GM15510 (cell line): Measurements from ENCODE around the gene CACNA1C.

Experiments used
- POLR2A ChIP-seq: IDR thresholded peaks from 3 replicates; pipeline ENCODE4 v1.6.1; 2011; ENCODE audit warnings: borderline replicate concordance; ENCODE audit not compliant: insufficient read length; ENCODE audit errors: extremely low read depth

Gene CACNA1C

GRCh38 chr12:2475984-2476383, 423.2 kb downstream of the CACNA1C start:
- no peak for TF ChIP-seq POLR2A

GRCh38 chr12:2477009-2477766, 424.4 kb downstream of the CACNA1C start:
- no peak for TF ChIP-seq POLR2A

GRCh38 chr12:2479851-2480535, 427.2 kb downstream of the CACNA1C start:
- TF ChIP-seq POLR2A: no peak

- no peak for TF ChIP-seq POLR2A
These were observed 428.6 kb downstream of the CACNA1C start for GRCh38 chr12:2481346-2481745.

GRCh38 chr12:2481951-2482350, 429.2 kb downstream of the CACNA1C start:
- no peak for TF ChIP-seq POLR2A

GRCh38 chr12:2482938-2483660, 430.3 kb downstream of the CACNA1C start:
- TF ChIP-seq POLR2A: no peak

GRCh38 chr12:2483713-2484112, 430.9 kb downstream of the CACNA1C start:
- no peak for TF ChIP-seq POLR2A

DNA sequence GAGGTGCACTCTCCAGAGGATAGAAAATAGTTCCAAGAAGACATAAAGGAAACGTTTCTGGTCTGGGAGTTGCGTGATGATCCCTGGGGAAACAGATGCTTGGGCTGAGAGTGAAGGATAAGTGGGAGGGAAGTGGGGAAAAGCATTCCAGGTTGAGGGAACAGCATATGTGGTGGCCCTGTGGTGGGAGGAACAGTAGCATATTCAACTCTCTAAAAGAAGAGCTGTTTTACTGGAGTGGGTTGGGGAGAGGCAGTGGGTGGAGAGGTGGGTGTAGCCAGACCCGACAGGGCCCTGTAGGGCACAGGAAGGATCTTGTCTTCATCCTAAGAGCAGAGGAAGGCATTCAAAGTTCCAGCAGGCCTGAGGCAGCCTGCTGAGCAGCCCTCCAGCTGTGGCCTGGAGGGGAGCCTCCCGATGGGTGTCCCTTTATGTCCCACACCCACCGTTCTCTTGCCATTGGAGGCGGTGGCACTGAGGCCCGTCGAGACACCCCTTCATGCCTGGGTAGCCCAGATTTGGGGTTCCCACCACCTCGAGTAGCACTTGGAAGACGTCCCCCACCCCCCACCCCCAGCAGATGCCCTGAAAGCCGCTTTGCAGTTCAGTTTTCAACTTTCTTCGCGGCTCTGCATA, 431.5 kb downstream of the CACNA1C start:
- TF ChIP-seq POLR2A: no peak

DNA sequence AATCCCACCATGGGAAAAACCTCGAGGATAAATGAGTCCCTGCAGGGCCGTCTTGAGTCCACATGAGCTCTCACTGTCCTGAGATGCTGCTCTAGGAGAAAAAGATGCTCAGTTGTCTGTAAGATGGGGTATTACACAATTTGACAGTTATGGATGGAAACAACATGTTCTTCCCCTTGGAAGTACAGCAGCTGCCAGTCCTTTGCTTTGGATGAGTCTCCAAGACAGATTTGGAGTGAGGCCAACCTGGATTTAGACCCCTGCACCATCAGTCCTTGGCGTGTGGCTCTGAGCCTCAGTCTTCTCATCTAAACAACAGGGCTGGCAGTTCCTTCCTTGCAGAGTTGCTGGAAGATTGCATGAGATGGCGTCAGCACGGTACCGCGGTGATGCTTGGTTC, 432.9 kb downstream of the CACNA1C start:
- TF ChIP-seq POLR2A: no peak

DNA sequence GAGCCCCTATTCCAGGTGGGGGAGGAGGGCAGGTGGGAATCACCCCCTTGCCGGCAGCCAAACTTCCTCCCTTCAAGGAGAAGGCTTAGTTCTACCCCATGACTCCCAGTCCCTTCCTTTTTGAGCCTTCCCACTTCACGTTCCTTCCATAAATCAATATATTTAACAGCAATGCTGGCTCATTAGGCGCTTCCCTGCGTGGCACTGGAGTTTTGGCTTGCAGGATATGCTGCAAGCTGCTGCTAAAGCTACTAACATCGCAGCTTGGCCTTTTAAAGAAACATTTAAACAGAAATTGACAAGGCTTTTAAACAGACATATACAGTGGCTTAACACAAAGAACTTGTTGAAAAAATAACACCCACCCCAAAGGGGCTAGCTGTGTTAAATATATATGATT, 434.0 kb downstream of the CACNA1C start:
- TF ChIP-seq POLR2A: no peak

DNA sequence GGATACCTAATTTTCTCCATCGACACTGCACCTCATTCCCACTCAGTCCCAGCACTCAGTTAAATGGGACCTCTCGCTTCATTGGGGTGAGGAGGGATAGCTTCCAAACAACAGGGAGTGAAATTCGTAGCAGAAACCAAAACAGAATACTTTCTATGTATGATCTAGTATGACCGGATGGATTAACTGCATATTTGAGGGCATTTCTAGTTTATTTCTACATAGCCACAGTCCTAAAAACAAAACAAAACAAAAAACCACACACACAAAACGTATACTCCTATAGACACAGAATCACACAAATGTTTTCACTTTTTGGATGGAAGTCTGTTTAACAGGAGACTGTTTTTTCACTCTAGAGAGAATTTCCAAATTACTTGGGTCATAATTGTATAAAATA, 434.5 kb downstream of the CACNA1C start:
- TF ChIP-seq POLR2A: no peak

DNA sequence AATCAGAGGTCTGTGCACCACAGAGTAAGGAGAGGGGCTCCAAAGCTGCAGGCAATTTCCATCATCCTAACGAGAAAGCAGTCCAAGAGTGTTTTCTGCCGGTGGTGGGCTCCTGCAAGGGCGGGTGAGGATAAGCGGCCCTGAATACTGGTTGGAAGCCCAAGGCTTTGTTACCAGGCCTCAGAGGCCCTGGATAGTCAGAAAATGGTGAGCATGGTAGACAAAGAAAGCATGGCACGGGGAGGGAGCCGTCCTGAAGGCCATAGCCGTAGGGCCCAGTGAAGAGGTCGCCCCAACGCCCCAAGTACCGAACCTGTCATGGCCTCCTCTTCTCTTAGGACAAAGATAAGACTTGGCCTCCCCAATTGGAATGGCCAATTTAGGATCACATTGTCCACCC, 435.3 kb downstream of the CACNA1C start:
- no peak for TF ChIP-seq POLR2A

GRCh38 chr12:2488596-2488995, 435.8 kb downstream of the CACNA1C start:
- no peak for TF ChIP-seq POLR2A

DNA sequence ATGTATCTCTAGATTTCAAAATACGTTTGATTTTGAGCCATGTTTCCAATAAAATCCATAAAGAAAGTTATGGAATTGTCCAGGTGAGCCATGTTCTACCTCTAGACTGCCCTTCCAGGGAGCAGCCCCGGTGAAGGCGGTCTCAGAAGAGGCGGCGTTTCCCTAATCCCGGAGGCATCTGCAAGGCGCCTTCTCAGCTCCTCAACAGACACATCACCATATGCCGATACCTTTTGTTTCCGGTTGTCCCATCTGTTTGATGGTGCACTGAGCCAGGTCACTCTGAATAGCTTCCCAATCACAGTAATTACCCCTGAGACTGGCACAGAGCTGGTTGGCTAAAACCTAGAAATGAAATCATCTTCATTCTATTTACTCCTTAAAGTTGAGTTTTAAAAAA, 436.5 kb downstream of the CACNA1C start:
- TF ChIP-seq POLR2A: no peak

DNA sequence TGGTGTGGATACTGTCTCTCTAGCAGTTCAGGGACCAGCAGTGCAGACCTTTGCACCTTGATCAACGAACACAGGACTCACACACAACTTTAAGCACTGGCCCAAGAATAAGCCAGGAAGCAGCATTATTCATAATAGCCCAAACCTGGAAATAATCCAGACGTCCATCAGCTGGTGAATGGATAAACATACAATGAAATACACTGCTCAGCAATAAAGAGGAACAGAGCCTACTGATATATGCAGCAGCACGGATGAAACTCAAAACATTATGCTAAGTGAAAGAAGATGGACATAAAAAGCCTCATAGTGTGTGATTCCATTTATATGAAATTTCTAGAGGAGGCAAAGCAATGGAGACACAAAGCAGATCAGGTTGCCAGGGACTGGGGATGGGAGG, 438.0 kb downstream of the CACNA1C start:
- no peak for TF ChIP-seq POLR2A
